Upper lobe of left lung (tissue), 6 donors: ENCODE results near the gene CHAF1B. TPM values are rescaled to one million over a fixed set of nuclear protein-coding genes. Genes with fewer than 3 reads are reported as not detected.

Experiments
- ATAC-seq, 2 donors: fragments of 200-7000 bp; cut with Tn5 transposase; one replicate each; pipeline ENCODE4 v1.9.1; 2022; ENCODE audit warnings: mild to moderate bottlenecking in 2 of 2, moderate library complexity in 2 of 2; ENCODE audit not compliant: low FRiP score in 2 of 2
- DNase-seq, 2 donors: peaks; one replicate each; pipeline ENCODE4 v3.0.0-alpha.2; 2019 to 2020
- H3K27ac ChIP-seq, 4 donors: fragments of 200-600 bp; sonication (generic); one replicate each; pipeline ENCODE4 v1.5.1; 2016 to 2019
- H3K27me3 ChIP-seq, 4 donors: fragments of 200-600 bp; sonication (generic); one replicate each; pipeline ENCODE4 v1.5.1; 2017 to 2019
- H3K36me3 ChIP-seq, 4 donors: fragments of 200-600 bp; sonication (generic); one replicate each; pipeline ENCODE4 v1.5.1; 2016 to 2019
- H3K4me1 ChIP-seq, 4 donors: fragments of 200-600 bp; sonication (generic); one replicate each; pipeline ENCODE4 v1.5.1; 2018 to 2019
- H3K4me3 ChIP-seq, 4 donors: fragments of 200-600 bp; sonication (generic); one replicate each; pipeline ENCODE4 v1.5.1; 2017 to 2019; ENCODE audit warnings: mild to moderate bottlenecking in 2 of 4, moderate library complexity in 1 of 4
- H3K9me3 ChIP-seq, 4 donors: fragments of 200-600 bp; sonication (generic); one replicate each; pipeline ENCODE4 v1.5.1; 2018 to 2019
- EP300 ChIP-seq, 4 donors: sonication (generic); formaldehyde crosslinking; IDR thresholded peaks; one replicate each; pipeline ENCODE4 v1.5.1; 2017; ENCODE audit warnings: antibody characterized with exemption in 4 of 4, control low read depth in 2 of 4
- POLR2A ChIP-seq, 4 donors: fragments of 450-650 bp; IDR thresholded peaks; one replicate each; pipeline ENCODE4 v1.5.1; 2016 to 2017; ENCODE audit warnings: antibody characterized with exemption in 4 of 4, mild to moderate bottlenecking in 2 of 4
- POLR2AphosphoS5 ChIP-seq, 2 donors: sonication (generic); formaldehyde crosslinking; IDR thresholded peaks; one replicate each; pipeline ENCODE4 v1.5.1; 2017; ENCODE audit warnings: antibody characterized with exemption in 2 of 2
- WGBS, 2 donors: methylation state at CpG; one replicate each; pipeline ENCODE4 v1.1.5; 2017 to 2018; 5-methylcytosine and 5-hydroxymethylcytosine counted together
- total RNA-seq, 6 donors: library from RNA; depleted of rRNA in 4 of 6; stranded (reverse); fragments of >200 nt in 4 of 6; gene quantifications; one replicate each; pipeline versions ENCODE4 v1.1.0 to v1.2.1, GENCODE V29; 2016 to 2021
- TF ChIP-seq, protein P1 (sequence below), 6 experiments: fragments of 450-650 bp in 4 of 6; fragments of 200-600 bp in 2 of 6; sonication (generic) in 2 of 6; IDR thresholded peaks; one replicate each; pipeline ENCODE4 v1.5.1; 2016 to 2019; ENCODE audit warnings: antibody characterized with exemption in 6 of 6
- donor health status: DM: no; HTN: no; CAD: no; lungs with moderate emphysema.
- donor health status: DM: no; HTN: yes; CAD: no; lungs with severe emphysema.

Gene CHAF1B
- total RNA-seq, 6 donors from 2014 or later: 0.55 to 2.1 (median 1.2) TPM

GRCh38 chr21:36441715-36442114, 56.5 kb downstream of the CHAF1B start:
- Histone ChIP-seq H3K9me3 (no peaks in the 10 kb centered on the region), H3K36me3 (no peaks in the 10 kb centered on the region), H3K4me1 (no peaks in the 10 kb centered on the region), H3K27me3 (no peaks in the 10 kb centered on the region), H3K4me3 (no peak overlapping the region), H3K27ac (no peak overlapping the region)
- ATAC-seq: no peak
- WGBS, 2 donors: 93 to 94% methylated on average over 6 of the region's 6 CpGs
- TF ChIP-seq POLR2A (IDR thresholded peaks at IDR 0.05): no peak
- no peak for TF ChIP-seq POLR2AphosphoS5 (IDR thresholded peaks at IDR 0.05)
- TF ChIP-seq EP300 (IDR thresholded peaks at IDR 0.05): no peak
- TF ChIP-seq, protein P1, sequence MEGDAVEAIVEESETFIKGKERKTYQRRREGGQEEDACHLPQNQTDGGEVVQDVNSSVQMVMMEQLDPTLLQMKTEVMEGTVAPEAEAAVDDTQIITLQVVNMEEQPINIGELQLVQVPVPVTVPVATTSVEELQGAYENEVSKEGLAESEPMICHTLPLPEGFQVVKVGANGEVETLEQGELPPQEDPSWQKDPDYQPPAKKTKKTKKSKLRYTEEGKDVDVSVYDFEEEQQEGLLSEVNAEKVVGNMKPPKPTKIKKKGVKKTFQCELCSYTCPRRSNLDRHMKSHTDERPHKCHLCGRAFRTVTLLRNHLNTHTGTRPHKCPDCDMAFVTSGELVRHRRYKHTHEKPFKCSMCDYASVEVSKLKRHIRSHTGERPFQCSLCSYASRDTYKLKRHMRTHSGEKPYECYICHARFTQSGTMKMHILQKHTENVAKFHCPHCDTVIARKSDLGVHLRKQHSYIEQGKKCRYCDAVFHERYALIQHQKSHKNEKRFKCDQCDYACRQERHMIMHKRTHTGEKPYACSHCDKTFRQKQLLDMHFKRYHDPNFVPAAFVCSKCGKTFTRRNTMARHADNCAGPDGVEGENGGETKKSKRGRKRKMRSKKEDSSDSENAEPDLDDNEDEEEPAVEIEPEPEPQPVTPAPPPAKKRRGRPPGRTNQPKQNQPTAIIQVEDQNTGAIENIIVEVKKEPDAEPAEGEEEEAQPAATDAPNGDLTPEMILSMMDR (IDR thresholded peaks at IDR 0.05): no peak
- no peak for DNase-seq

DNA sequence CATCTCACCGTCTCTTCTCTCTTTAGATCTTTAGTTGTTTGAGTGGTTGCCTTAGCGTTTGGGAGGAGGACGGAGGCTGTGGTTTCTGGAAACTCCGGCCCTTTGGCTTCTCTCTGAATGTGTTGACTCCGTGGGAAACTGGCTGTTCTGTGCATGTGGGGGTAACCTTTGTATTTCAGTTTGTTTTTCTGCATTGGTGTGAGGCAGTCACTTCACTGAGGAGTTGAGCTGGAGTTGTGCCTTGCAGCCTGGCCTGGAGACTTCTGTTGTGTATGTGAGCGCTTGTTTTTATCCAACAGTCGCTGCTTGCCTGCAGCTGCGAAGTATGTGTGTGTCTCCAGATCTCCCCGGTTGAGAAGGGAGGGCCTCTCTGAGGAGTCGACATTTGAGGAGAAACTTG, 61.1 kb downstream of the CHAF1B start:
- Histone ChIP-seq H3K9me3 (no peaks in the 10 kb centered on the region), H3K4me1 (no peaks in the 10 kb centered on the region), H3K27ac (no peak overlapping the region), H3K27me3 (no peaks in the 10 kb centered on the region), H3K36me3 (no peaks in the 10 kb centered on the region), H3K4me3 (no peak overlapping the region)
- 61 to 77% methylated on average over 10 of the region's 10 CpGs for WGBS, 2 donors
- DNase-seq (no peak), ATAC-seq (peak in 1 of 2 donors; percentile 74)
- TF ChIP-seq, protein P1 (IDR thresholded peaks at IDR 0.05): no peak
- TF ChIP-seq POLR2AphosphoS5 (IDR thresholded peaks at IDR 0.05) (no peak), EP300 (IDR thresholded peaks at IDR 0.05) (no peak), POLR2A (IDR thresholded peaks at IDR 0.05) (no peak)

GRCh38 chr21:36450511-36450910, 65.3 kb downstream of the CHAF1B start:
- ATAC-seq (no peak), DNase-seq (no peak)
- TF ChIP-seq POLR2A (IDR thresholded peaks at IDR 0.05) (no peak), EP300 (IDR thresholded peaks at IDR 0.05) (no peak), POLR2AphosphoS5 (IDR thresholded peaks at IDR 0.05) (no peak)
- TF ChIP-seq, protein P1 (IDR thresholded peaks at IDR 0.05): no peak
- Histone ChIP-seq H3K27ac (no peak overlapping the region), H3K9me3 (no peaks in the 10 kb centered on the region), H3K4me1 (peaks cover 0 to 3% (median 0%) of the 10 kb centered on the region in 4 donors), H3K27me3 (no peaks in the 10 kb centered on the region), H3K4me3 (no peak overlapping the region), H3K36me3 (no peaks in the 10 kb centered on the region)
- WGBS, 2 donors: 80 to 86% methylated on average over 2 of the region's 2 CpGs

GRCh38 chr21:36451506-36451905, 66.3 kb downstream of the CHAF1B start:
- no peaks in the 10 kb centered on the region for H3K9me3 ChIP-seq
- H3K4me3 ChIP-seq: no peak overlapping the region
- H3K36me3 ChIP-seq: no peaks in the 10 kb centered on the region
- H3K27me3 ChIP-seq: no peaks in the 10 kb centered on the region
- TF ChIP-seq, protein P1 (IDR thresholded peaks at IDR 0.05): no peak
- TF ChIP-seq POLR2AphosphoS5 (IDR thresholded peaks at IDR 0.05) (no peak), POLR2A (IDR thresholded peaks at IDR 0.05) (no peak), EP300 (IDR thresholded peaks at IDR 0.05) (no peak)
- 84 to 93% methylated on average over 8 of the region's 8 CpGs for WGBS, 2 donors
- H3K27ac ChIP-seq: no peak overlapping the region
- ATAC-seq (no peak), DNase-seq (no peak)
- H3K4me1 ChIP-seq: peaks cover 0 to 3% (median 0%) of the 10 kb centered on the region in 4 donors

DNA sequence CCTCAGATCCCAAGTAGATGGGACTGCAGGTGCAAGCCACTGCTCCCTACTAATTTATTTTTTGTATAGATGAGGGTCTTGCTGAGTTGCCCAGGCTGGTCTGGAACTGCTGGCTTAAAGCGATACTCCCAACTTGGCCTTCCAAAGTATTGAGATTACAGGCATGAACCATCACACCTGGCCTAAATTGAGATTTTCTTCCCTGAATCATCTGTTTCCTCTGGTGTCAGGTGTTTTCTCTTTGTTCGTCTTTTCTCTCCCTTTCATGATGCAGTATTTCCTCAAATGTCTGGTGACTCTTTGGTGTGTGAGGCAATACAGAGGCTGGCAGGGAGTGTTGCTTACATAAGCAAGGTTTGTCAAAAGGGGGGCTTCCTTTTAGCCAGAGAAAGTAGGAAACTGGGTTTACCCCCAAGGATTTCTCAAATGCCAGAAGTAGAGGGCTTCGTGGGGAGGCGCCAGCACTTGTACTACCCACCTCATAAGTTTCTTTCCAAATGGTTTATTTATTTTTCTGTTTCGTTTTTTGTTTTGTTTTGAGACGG, 67.2 kb downstream of the CHAF1B start:
- WGBS, 2 donors: 76 to 85% methylated on average over 6 of the region's 6 CpGs
- H3K27ac ChIP-seq: no peak overlapping the region
- no peaks in the 10 kb centered on the region for H3K27me3 ChIP-seq
- no peaks in the 10 kb centered on the region for H3K36me3 ChIP-seq
- ATAC-seq: no peak
- no peaks in the 10 kb centered on the region for H3K9me3 ChIP-seq
- peaks cover 0 to 3% (median 0%) of the 10 kb centered on the region in 4 donors for H3K4me1 ChIP-seq
- no peak for DNase-seq
- H3K4me3 ChIP-seq: no peak overlapping the region
- TF ChIP-seq POLR2A (IDR thresholded peaks at IDR 0.05) (no peak), POLR2AphosphoS5 (IDR thresholded peaks at IDR 0.05) (no peak), EP300 (IDR thresholded peaks at IDR 0.05) (no peak)
- TF ChIP-seq, protein P1 (IDR thresholded peaks at IDR 0.05): no peak
